ENCODE measurements around the gene GANAB. TPM values are rescaled to one million over a fixed set of nuclear protein-coding genes. Genes with fewer than 3 reads are reported as not detected.

GANAB gene
- total and polyA plus RNA-seq, 5 donors from 2014 or later: 128 to 169 (median 136) TPM

GRCh38 chr11:62615521-62615920 is 30.9 kb downstream of the GANAB start:
- Mint-ChIP-seq H3K9me3 (no peaks in the 10 kb centered on the region), H3K27me3 (no peaks in the 10 kb centered on the region), H3K27ac (no peak overlapping the region), H3K36me3 (peaks cover 10% of the 10 kb centered on the region), H3K4me1 (peaks cover 0 to 49% (median 19%) of the 10 kb centered on the region in 4 donors), H3K4me3 (no peak overlapping the region)
- ATAC-seq (ENCODE audit: low read depth in 2 of 2) (no peak), DNase-seq (no peak)
- Histone ChIP-seq H3K9me3 (ENCODE audit: control insufficient read depth in 2 of 2, low read length in 2 of 2) (no peaks in the 10 kb centered on the region), H3K4me3 (ENCODE audit: low read depth, low read length) (no peak overlapping the region), H3K36me3 (ENCODE audit: control insufficient read depth, insufficient read depth, low read length) (no peaks in the 10 kb centered on the region), H3K27ac (ENCODE audit: insufficient read depth, low read length, poor library complexity, severe bottlenecking) (no peak overlapping the region), H3K4me1 (ENCODE audit: control insufficient read depth, insufficient read depth, low read length, poor library complexity, severe bottlenecking) (peaks cover 34% of the 10 kb centered on the region), H3K27me3 (ENCODE audit: control insufficient read depth, insufficient read depth, low read length) (no peaks in the 10 kb centered on the region)

GRCh38 chr11:62614275-62614674 is 32.1 kb downstream of the GANAB start:
- H3K4me1 ChIP-seq (ENCODE audit: control insufficient read depth, insufficient read depth, low read length, poor library complexity, severe bottlenecking): peaks cover 31% of the 10 kb centered on the region
- H3K27me3 Mint-ChIP-seq: no peaks in the 10 kb centered on the region
- peak overlapping the region; percentile 75 to 93 (median 82) for H3K4me3 Mint-ChIP-seq
- peak overlapping the region; percentile 61 to 94 (median 87) for H3K27ac Mint-ChIP-seq
- no peaks in the 10 kb centered on the region for H3K9me3 ChIP-seq (ENCODE audit: control insufficient read depth in 2 of 2, low read length in 2 of 2)
- DNase-seq: no peak
- no peak for ATAC-seq (ENCODE audit: low read depth in 2 of 2)
- no peaks in the 10 kb centered on the region for H3K9me3 Mint-ChIP-seq
- peaks cover 14% of the 10 kb centered on the region for H3K36me3 Mint-ChIP-seq
- no peaks in the 10 kb centered on the region for H3K27me3 ChIP-seq (ENCODE audit: control insufficient read depth, insufficient read depth, low read length)
- no peak overlapping the region for H3K27ac ChIP-seq (ENCODE audit: insufficient read depth, low read length, poor library complexity, severe bottlenecking)
- H3K4me3 ChIP-seq (ENCODE audit: low read depth, low read length): no peak overlapping the region
- H3K36me3 ChIP-seq (ENCODE audit: control insufficient read depth, insufficient read depth, low read length): peaks cover 3% of the 10 kb centered on the region
- peaks cover 0 to 50% (median 22%) of the 10 kb centered on the region in 4 donors for H3K4me1 Mint-ChIP-seq

DNA sequence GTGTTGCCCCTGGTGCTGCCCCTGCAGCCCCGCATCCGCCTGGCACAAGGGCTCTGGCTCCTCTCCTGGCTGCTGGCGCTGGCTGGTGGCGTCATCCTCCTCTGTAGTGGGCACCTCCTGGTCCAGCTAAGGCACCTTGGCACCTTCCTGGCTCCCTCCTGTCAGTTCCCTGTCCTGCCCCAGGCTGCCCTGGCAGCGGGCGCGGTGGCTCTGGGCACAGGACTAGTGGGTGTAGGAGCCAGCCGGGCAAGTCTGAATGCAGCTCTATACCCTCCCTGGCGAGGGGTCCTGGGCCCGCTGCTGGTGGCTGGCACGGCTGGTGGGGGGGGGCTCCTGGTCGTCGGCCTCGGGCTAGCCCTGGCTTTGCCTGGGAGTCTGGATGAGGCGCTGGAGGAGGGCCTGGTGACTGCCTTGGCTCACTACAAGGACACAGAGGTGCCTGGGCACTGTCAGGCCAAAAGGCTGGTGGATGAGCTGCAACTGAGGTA is 33.1 kb downstream of the GANAB start:
- H3K27ac ChIP-seq (ENCODE audit: insufficient read depth, low read length, poor library complexity, severe bottlenecking): peak overlapping the region; percentile 92
- no peaks in the 10 kb centered on the region for H3K27me3 Mint-ChIP-seq
- H3K27me3 ChIP-seq (ENCODE audit: control insufficient read depth, insufficient read depth, low read length): no peaks in the 10 kb centered on the region
- DNase-seq: no peak
- no peak overlapping the region for H3K4me3 ChIP-seq (ENCODE audit: low read depth, low read length)
- H3K9me3 ChIP-seq (ENCODE audit: control insufficient read depth in 2 of 2, low read length in 2 of 2): no peaks in the 10 kb centered on the region
- H3K27ac Mint-ChIP-seq: peak overlapping the region in 2 of 3 donors; percentile 78 to 94
- no peaks in the 10 kb centered on the region for H3K9me3 Mint-ChIP-seq
- peaks cover 0 to 54% (median 25%) of the 10 kb centered on the region in 4 donors for H3K4me1 Mint-ChIP-seq
- peaks cover 28% of the 10 kb centered on the region for H3K4me1 ChIP-seq (ENCODE audit: control insufficient read depth, insufficient read depth, low read length, poor library complexity, severe bottlenecking)
- peak overlapping the region; percentile 56 to 93 (median 82) for H3K4me3 Mint-ChIP-seq
- H3K36me3 ChIP-seq (ENCODE audit: control insufficient read depth, insufficient read depth, low read length): peaks cover 6% of the 10 kb centered on the region
- ATAC-seq (ENCODE audit: low read depth in 2 of 2): no peak
- peaks cover 11% of the 10 kb centered on the region for H3K36me3 Mint-ChIP-seq

DNA sequence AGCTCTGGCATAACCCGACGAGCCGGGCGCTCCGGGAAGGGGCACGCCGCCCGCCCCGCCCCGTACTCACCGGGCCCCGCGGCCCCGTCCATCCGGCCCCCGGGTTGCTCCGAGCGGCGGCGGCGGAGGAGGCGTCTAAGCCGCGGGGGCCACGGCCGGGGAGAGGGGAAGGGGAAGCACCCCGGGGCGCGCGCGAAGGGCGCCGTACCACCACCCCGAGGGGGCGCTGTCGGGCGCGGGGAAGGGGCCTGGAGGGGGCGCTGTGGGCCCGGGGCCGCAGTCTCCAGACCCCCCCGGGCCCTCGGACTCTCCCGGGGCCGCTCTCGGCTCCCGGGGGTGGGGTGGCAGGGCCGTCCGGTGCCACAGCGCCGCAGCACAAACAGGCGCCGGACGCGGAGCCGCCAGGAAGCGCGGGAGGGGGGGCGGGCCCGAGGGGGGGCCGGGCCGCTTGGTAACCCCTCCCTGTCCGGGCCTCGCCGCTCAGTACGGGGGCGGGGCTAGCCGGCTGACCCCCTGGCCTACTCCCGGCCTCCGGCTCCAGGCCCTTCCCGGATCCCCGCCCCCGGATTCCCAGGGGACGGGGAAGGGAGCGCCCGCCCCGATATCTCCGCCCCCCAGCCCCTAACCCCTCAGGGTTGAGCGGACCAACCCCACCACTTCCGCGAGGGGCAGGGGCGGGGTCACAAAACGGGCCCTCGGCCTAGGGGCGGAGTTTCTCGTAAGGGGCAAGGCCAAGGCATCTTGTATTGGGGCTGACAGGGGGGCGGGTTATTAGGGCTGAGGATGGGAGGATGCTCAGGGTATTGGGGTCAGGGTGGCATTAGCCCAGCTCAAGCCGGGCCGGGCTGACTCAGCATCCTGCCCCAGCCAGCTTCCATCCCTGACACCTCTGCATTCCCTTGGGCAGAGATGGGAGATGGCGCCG is 33.8 kb downstream of the GANAB start, which contains the start of the genes EML3 and ROM1:
EML3 (minus strand) TSS at position 410 of the 925 bp plus-strand sequence; CDS start at position 92, 318 bp downstream.
ROM1 (plus strand) TSS at position 892 of the 925 bp plus-strand sequence; CDS start at position 917, 25 bp downstream.
- Mint-ChIP-seq H3K4me3 (peak within 1 kb of the TSS; percentile 97 to 99 (median 99)), H3K4me1 (peaks cover 0 to 61% (median 30%) of the 10 kb centered on the region in 4 donors), H3K9me3 (no peaks in the 10 kb centered on the region), H3K36me3 (peaks cover 17% of the 10 kb centered on the region), H3K27me3 (no peaks in the 10 kb centered on the region), H3K27ac (peak within 1 kb of the TSS; percentile 97 to 99 (median 99))
- peaks cover 28% of the 10 kb centered on the region for H3K4me1 ChIP-seq (ENCODE audit: control insufficient read depth, insufficient read depth, low read length, poor library complexity, severe bottlenecking)
- H3K27ac ChIP-seq (ENCODE audit: insufficient read depth, low read length, poor library complexity, severe bottlenecking): peak within 1 kb of the TSS; percentile 92
- H3K27me3 ChIP-seq (ENCODE audit: control insufficient read depth, insufficient read depth, low read length): no peaks in the 10 kb centered on the region
- H3K4me3 ChIP-seq (ENCODE audit: low read depth, low read length): peak within 1 kb of the TSS; percentile 87
- ATAC-seq (ENCODE audit: low read depth in 2 of 2) (peak; percentile 80 to 81), DNase-seq (peak; percentile 84 to 94 (median 89))
- H3K36me3 ChIP-seq (ENCODE audit: control insufficient read depth, insufficient read depth, low read length): peaks cover 10% of the 10 kb centered on the region
- H3K9me3 ChIP-seq (ENCODE audit: control insufficient read depth in 2 of 2, low read length in 2 of 2): no peaks in the 10 kb centered on the region

- Histone ChIP-seq H3K9me3 (ENCODE audit: control insufficient read depth in 2 of 2, low read length in 2 of 2) (no peaks in the 10 kb centered on the region), H3K27me3 (ENCODE audit: control insufficient read depth, insufficient read depth, low read length) (no peaks in the 10 kb centered on the region), H3K4me1 (ENCODE audit: control insufficient read depth, insufficient read depth, low read length, poor library complexity, severe bottlenecking) (peaks cover 28% of the 10 kb centered on the region), H3K27ac (ENCODE audit: insufficient read depth, low read length, poor library complexity, severe bottlenecking) (peak overlapping the region; percentile 92), H3K36me3 (ENCODE audit: control insufficient read depth, insufficient read depth, low read length) (peaks cover 10% of the 10 kb centered on the region), H3K4me3 (ENCODE audit: low read depth, low read length) (peak overlapping the region; percentile 87)
- peaks cover 19% of the 10 kb centered on the region for H3K36me3 Mint-ChIP-seq
- H3K9me3 Mint-ChIP-seq: no peaks in the 10 kb centered on the region
- DNase-seq (peak in 2 of 3 donors; percentile 21 to 65), ATAC-seq (ENCODE audit: low read depth in 2 of 2) (peak; percentile 13 to 23)
- H3K4me1 Mint-ChIP-seq: peaks cover 0 to 62% (median 33%) of the 10 kb centered on the region in 4 donors
- peak overlapping the region; percentile 97 to 99 (median 99) for H3K27ac Mint-ChIP-seq
- H3K4me3 Mint-ChIP-seq: peak overlapping the region; percentile 97 to 99 (median 99)
- no peaks in the 10 kb centered on the region for H3K27me3 Mint-ChIP-seq
Measured at GRCh38 chr11:62611705-62612365, 34.6 kb downstream of the GANAB start.

- Histone ChIP-seq H3K4me1 (ENCODE audit: control insufficient read depth, insufficient read depth, low read length, poor library complexity, severe bottlenecking) (peaks cover 28% of the 10 kb centered on the region), H3K9me3 (ENCODE audit: control insufficient read depth in 2 of 2, low read length in 2 of 2) (no peaks in the 10 kb centered on the region), H3K36me3 (ENCODE audit: control insufficient read depth, insufficient read depth, low read length) (peaks cover 10% of the 10 kb centered on the region), H3K27ac (ENCODE audit: insufficient read depth, low read length, poor library complexity, severe bottlenecking) (peak overlapping the region; percentile 92), H3K4me3 (ENCODE audit: low read depth, low read length) (peak overlapping the region; percentile 87), H3K27me3 (ENCODE audit: control insufficient read depth, insufficient read depth, low read length) (no peaks in the 10 kb centered on the region)
- H3K36me3 Mint-ChIP-seq: peaks cover 22% of the 10 kb centered on the region
- peak overlapping the region; percentile 97 to 99 (median 99) for H3K4me3 Mint-ChIP-seq
- H3K4me1 Mint-ChIP-seq: peaks cover 0 to 62% (median 32%) of the 10 kb centered on the region in 4 donors
- ATAC-seq (ENCODE audit: low read depth in 2 of 2) (no peak), DNase-seq (peak in 1 of 3 donors; percentile 8)
- peak overlapping the region; percentile 97 to 99 (median 99) for H3K27ac Mint-ChIP-seq
- no peaks in the 10 kb centered on the region for H3K27me3 Mint-ChIP-seq
- H3K9me3 Mint-ChIP-seq: no peaks in the 10 kb centered on the region
Measured at GRCh38 chr11:62610814-62611704, 35.4 kb downstream of the GANAB start.

Measured in CD4-positive, CD25-positive, alpha-beta regulatory T cell (primary cell).